Activated CD8-positive, alpha-beta T cell treated with anti-CD3 and anti-CD28 coated beads for 36 hours (primary cell): Measurements from ENCODE around the gene HYCC2. TPM values are rescaled to one million over a fixed set of nuclear protein-coding genes. Genes with fewer than 3 reads are reported as not detected.
"Not testable (repeated sequence)": the region's sequence is repeated elsewhere in the genome, so short reads cannot be mapped to it uniquely, and the experiment has no call there.

Source experiments
- ATAC-seq: fragments of 200-7000 bp; cut with Tn5 transposase; one replicate; pipeline ENCODE4 v1.10.0; 2021; ENCODE audit warnings: mild to moderate bottlenecking, moderate library complexity
- CTCF ChIA-PET: fragments of 350-600 bp; sonication (Branson Sonifier 250); formaldehyde crosslinking; loops from one replicate; lab custom pipeline; 2021; ENCODE audit warnings: antibody characterized with exemption; lab: Charles Lee
- POLR2A ChIA-PET: fragments of 350-600 bp; sonication (Branson Sonifier 250); formaldehyde crosslinking; loops from one replicate; lab custom pipeline; 2021; ENCODE audit warnings: antibody characterized with exemption; lab: Charles Lee
- DNase-seq: peaks from one replicate; pipeline ENCODE4 v3.0.0-alpha.2; 2020
- H3K27ac Mint-ChIP-seq: one replicate; pipeline ENCODE4 v1.8.0; 2021; ENCODE audit warnings: mild to moderate bottlenecking, mixed read lengths
- H3K27me3 Mint-ChIP-seq: one replicate; pipeline ENCODE4 v1.8.0; 2021; ENCODE audit warnings: mixed read lengths
- H3K36me3 Mint-ChIP-seq: one replicate; pipeline ENCODE4 v1.8.0; 2021; ENCODE audit warnings: low read depth, mixed read lengths
- H3K4me1 Mint-ChIP-seq: one replicate; pipeline ENCODE4 v1.8.0; 2021; ENCODE audit warnings: low read depth, mixed read lengths
- H3K4me3 Mint-ChIP-seq: one replicate; pipeline ENCODE4 v1.8.0; 2021; ENCODE audit warnings: mild to moderate bottlenecking, moderate library complexity, mixed read lengths
- H3K9me3 Mint-ChIP-seq: one replicate; pipeline ENCODE4 v1.8.0; 2021; ENCODE audit warnings: mixed read lengths
- intact Hi-C: fragments of 100-400 bp; cut with micrococcal nuclease; formaldehyde crosslinking; loops from one replicate; pipeline ENCODE4 v1.10.0; 2022
- total RNA-seq, 2 experiments: library from RNA; stranded (reverse); gene quantifications; one replicate each; pipeline ENCODE4 v1.2.3, GENCODE V29; 2021
- TF ChIP-seq, protein P1 (sequence below): fragments of 200-600 bp; IDR thresholded peaks from one replicate; pipeline ENCODE4 v1.8.0; 2022; ENCODE audit warnings: antibody characterized with exemption, mild to moderate bottlenecking

HYCC2 gene
- total RNA-seq, 2 experiments from 2014 or later = 24.7 to 26.9 TPM

GRCh38 chr2:201057087-201057521, 14.4 kb downstream of the HYCC2 start:
- intact Hi-C loops = no loop called here
- Mint-ChIP-seq H3K27me3 (no peaks in the 10 kb centered on the region), H3K4me3 (no peak overlapping the region), H3K36me3 (peaks cover 36% of the 10 kb centered on the region), H3K4me1 (peaks cover 37% of the 10 kb centered on the region), H3K27ac (peak overlapping the region; percentile 48), H3K9me3 (no peaks in the 10 kb centered on the region)
- CTCF ChIA-PET = interaction anchor here (1.1 to 1.6 kb wide), 5 partner anchors 11 to 175 kb away, joined by 3 to 6 read pairs (median 3); no protein-coding TSS in a partner anchor
- DNase-seq (no peak), ATAC-seq (no peak)
- TF ChIP-seq, protein P1, sequence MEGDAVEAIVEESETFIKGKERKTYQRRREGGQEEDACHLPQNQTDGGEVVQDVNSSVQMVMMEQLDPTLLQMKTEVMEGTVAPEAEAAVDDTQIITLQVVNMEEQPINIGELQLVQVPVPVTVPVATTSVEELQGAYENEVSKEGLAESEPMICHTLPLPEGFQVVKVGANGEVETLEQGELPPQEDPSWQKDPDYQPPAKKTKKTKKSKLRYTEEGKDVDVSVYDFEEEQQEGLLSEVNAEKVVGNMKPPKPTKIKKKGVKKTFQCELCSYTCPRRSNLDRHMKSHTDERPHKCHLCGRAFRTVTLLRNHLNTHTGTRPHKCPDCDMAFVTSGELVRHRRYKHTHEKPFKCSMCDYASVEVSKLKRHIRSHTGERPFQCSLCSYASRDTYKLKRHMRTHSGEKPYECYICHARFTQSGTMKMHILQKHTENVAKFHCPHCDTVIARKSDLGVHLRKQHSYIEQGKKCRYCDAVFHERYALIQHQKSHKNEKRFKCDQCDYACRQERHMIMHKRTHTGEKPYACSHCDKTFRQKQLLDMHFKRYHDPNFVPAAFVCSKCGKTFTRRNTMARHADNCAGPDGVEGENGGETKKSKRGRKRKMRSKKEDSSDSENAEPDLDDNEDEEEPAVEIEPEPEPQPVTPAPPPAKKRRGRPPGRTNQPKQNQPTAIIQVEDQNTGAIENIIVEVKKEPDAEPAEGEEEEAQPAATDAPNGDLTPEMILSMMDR = no peak
- POLR2A ChIA-PET = interaction anchor here (0.6 to 1.5 kb wide), 4 partner anchors 12 to 142 kb away, joined by 3 to 4 read pairs (median 4); no protein-coding TSS in a partner anchor

GRCh38 chr2:201049455-201049854, 22.0 kb downstream of the HYCC2 start:
- Mint-ChIP-seq H3K27ac (no peak overlapping the region), H3K4me3 (no peak overlapping the region), H3K9me3 (peaks cover 8% of the 10 kb centered on the region), H3K36me3 (peaks cover 31% of the 10 kb centered on the region), H3K27me3 (no peaks in the 10 kb centered on the region), H3K4me1 (peaks cover 23% of the 10 kb centered on the region)
- TF ChIP-seq, protein P1 = no peak
- ATAC-seq (no peak), DNase-seq (no peak)
- intact Hi-C loops = no loop called here
- CTCF ChIA-PET = interaction anchor here (1.3 kb wide), 1 partner anchor 9 kb away, joined by 4 read pairs; no protein-coding TSS in a partner anchor
- POLR2A ChIA-PET = interaction anchor here (1.0 to 1.3 kb wide), 2 partner anchors 9 to 68 kb away, joined by 4 read pairs; no protein-coding TSS in a partner anchor

DNA sequence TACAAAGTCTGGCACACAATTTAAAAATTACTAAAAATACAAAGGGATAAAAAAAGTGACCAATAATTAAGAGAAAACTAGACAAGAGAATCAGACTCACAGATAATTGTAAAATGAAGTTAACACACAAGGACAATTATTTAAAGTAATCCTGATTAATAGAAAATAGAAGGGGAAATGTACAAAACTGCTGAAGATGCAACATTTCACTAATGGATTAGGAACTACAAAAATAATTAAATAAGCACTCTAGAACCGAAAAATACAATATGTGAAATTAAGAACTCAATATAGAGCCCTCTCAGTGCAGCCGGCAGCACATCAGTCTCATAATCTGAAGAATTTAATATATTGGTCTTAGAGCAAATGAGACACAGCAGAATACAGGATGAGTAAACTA, 24.6 kb downstream of the HYCC2 start:
- H3K27me3 Mint-ChIP-seq = no peaks in the 10 kb centered on the region

GRCh38 chr2:201043050-201043449, 28.4 kb downstream of the HYCC2 start:
- H3K27me3 Mint-ChIP-seq, H3K27ac Mint-ChIP-seq, DNase-seq, intact Hi-C loops, POLR2A ChIA-PET, ATAC-seq, H3K4me3 Mint-ChIP-seq: not testable (repeated sequence)
- H3K9me3 Mint-ChIP-seq = peaks cover 15% of the 10 kb centered on the region
- peaks cover 42% of the 10 kb centered on the region for H3K36me3 Mint-ChIP-seq
- H3K4me1 Mint-ChIP-seq = peaks cover 12% of the 10 kb centered on the region
- CTCF ChIA-PET = interaction anchor here (1.3 to 1.8 kb wide), 2 partner anchors 14 to 26 kb away, joined by 6 read pairs; no protein-coding TSS in a partner anchor

More for the DNA sequence above, 24.6 kb downstream of the HYCC2 start:
- H3K4me1 Mint-ChIP-seq = peaks cover 16% of the 10 kb centered on the region
- TF ChIP-seq, protein P1 = no peak
- H3K27ac Mint-ChIP-seq = no peak overlapping the region
- POLR2A ChIA-PET = no interaction called here
- no peak overlapping the region for H3K4me3 Mint-ChIP-seq
- CTCF ChIA-PET = interaction anchor here (2.1 kb wide), 1 partner anchor 22 kb away, joined by 6 read pairs; no protein-coding TSS in a partner anchor
- peaks cover 35% of the 10 kb centered on the region for H3K36me3 Mint-ChIP-seq
- DNase-seq = no peak
- H3K9me3 Mint-ChIP-seq = peaks cover 8% of the 10 kb centered on the region
- ATAC-seq = no peak
- intact Hi-C loops = no loop called here

DNA sequence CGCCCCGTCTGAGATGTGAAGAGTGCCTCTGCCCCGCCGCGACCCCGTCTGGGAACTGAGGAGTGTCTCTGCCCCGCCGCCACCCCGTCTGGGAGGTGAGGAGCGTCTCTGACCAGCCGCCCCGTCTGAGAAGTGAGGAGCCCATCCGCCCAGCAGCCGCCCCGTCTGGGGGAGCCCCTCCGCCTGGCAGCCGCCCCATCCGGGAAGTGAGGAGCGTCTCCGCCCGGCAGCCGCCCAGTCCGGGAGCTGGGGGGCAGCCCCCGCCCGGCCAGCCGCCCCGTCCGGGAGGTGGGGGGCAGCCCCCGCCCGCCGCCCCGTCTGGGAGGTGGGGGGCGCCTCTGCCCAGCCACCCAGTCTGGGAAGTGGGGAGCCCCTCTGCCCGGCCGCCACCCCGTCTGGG, 29.0 kb downstream of the HYCC2 start:
- POLR2A ChIA-PET, ATAC-seq, H3K4me3 Mint-ChIP-seq, DNase-seq, H3K27ac Mint-ChIP-seq, intact Hi-C loops, H3K27me3 Mint-ChIP-seq: not testable (repeated sequence)
- CTCF ChIA-PET = interaction anchor here (1.8 kb wide), 1 partner anchor 27 kb away, joined by 6 read pairs; no protein-coding TSS in a partner anchor
- peaks cover 12% of the 10 kb centered on the region for H3K4me1 Mint-ChIP-seq
- H3K36me3 Mint-ChIP-seq = peaks cover 40% of the 10 kb centered on the region
- H3K9me3 Mint-ChIP-seq = peaks cover 12% of the 10 kb centered on the region
